HG03103 (cell line): Measurements from ENCODE around the gene LYSMD1.

Experiments used
- ATAC-seq: cut with Tn5 transposase; IDR thresholded peaks from one replicate; pipeline ENCODE4 v1.9.1; 2021; ENCODE audit warnings: low read depth; ENCODE audit not compliant: unreplicated experiment

Gene LYSMD1

DNA sequence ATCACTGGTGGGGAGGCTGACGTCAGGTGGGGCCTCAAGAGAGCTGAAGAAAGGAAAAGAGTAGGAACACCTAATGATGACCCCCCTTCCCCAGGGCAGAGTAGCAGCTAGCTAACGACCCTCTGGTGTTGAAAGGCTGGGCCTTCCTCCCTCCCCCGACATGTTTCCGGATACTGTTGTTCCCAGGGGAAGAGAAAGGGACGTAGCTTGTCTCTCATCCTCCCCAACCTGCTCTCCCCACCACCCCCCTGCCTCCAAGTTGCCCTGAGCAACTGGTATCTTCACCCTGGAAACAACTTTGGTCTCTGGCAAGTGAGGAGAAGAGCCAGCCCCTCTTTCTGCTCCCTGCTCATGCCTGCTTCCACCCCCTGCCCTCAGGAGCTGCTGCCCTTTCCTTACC is 21.7 kb downstream of the LYSMD1 start:
- ATAC-seq = no peak

GRCh38 chr1:151143057-151143435 is 22.7 kb downstream of the LYSMD1 start:
- ATAC-seq = no peak

GRCh38 chr1:151142411-151143056 is 23.2 kb downstream of the LYSMD1 start:
- no peak for ATAC-seq

- ATAC-seq = no peak
Measured at GRCh38 chr1:151137789-151138188, 27.9 kb downstream of the LYSMD1 start.

GRCh38 chr1:151135433-151136385 is 30.0 kb downstream of the LYSMD1 start:
- ATAC-seq = no peak

GRCh38 chr1:151134991-151135390 is 30.7 kb downstream of the LYSMD1 start:
- no peak for ATAC-seq

DNA sequence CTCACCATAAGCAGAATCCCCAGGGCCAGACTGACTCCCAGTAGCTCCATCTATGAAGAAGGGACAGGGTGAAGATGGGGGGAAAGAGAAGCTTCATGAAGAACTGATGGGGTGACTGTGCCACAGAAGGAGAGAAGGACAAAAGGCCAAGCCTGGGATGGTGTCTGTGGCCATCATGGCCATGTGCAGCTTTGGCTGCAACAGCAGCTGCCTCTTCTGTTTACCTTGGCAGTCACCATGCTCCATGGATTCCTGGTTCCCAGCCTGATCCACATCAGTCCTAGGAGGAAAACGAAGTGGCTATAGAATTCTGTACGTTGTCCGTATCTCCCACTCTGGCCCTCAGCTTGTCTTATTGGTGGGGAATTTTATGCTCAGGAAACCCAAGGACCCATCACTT is 31.3 kb downstream of the LYSMD1 start:
- ATAC-seq = no peak

DNA sequence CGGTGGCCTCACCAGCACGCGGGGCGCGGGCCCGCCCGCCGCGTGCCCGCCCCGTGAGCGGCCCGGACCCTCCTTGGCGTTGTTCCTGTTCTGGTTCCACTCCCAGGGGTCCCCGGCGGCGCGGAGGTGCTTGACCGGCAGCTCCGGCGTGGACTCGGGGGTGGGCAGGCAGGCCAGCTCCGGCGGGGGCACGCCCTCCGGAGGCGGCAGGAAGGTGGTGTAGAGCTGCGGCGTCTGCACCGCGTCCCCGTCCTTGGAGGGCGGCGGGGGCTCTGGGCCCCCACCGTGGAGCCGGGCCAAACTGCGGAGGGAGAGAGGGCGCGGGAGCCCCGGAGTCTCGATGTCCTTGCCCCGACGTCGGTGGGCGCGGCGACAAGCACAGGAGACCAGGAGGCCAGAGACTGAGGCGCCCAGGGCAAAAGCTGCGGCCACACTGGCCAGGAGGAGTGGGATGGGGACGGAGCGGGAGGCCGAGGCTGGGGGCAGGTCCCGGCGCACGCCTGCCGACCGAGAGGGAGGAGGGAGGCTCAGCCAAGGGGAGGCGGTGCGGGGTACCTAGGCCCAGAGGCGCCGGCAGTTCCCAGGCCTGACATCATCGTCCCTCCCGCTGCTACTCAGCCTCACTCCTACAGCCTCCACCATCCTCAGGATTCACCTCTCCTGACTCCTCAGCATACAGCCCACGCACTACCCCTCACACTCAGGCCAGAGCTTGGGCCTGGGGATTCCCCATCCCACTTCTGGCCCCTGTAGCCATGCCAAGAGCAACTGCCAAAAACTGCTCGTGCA is 32.5 kb downstream of the LYSMD1 start:
- no peak for ATAC-seq

DNA sequence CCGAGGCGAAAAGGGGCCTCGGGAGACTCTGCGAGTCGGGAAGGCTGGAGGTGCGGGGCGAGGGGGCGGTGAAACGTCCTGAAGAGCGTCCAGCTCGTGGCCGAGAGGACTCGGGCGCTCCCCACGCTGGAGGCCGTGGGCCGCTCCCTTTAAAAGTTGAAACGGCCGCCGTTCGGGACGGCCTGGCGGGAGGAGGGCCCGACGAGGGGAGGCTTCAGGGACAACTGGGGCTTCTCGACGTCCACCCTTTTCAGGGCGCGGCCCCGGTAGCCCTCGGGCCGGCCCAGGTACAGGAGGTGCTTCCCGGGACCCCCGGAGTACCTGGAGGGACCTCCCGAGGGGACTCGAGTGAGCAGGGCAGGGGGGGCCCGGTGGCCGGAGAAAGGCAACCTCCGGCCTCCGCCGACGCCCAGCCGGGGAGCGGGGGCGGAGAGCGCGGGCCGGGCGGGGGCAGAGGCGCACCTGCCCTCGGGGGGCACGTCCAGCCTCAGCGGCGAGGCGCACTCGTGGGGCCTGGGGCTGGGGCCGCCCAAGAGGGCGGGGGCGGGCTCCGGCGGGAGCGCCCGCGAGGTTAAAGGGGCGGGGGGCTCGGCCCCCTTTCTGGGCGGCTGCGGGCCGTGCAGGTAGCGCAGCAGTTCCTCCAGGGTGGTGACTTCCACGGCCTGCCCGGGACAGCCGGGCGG is 33.2 kb downstream of the LYSMD1 start:
- ATAC-seq = no peak

DNA sequence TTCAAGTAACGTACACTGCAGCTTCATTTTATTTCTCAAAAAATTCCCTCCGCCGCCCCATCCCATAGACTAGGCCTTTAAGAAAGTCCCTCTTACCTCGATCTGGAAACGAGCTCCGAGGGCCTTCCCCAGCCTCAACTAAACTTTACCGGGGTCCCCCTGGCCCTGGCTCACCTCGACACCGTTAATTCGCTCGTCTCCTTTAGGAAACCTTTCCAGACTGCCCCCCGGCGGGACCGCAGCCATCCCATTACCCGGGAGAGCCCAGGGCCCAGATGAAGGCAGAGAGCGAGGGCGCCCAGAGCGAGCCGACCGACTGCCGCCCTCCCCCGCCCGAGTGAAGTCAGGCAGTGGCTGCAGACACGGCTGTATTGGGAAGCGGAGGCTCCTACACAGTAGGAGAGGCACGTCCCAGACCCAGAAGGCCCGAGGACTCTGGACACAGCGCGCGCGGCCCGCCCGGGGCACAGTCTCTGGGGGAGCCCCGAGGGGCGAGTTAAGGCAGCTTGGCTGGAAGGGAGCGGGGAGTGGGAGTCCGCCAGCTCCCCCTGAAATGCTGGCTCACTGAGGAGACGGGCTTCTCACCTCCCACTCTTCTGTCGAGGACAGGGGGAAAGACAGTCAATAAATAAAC is 33.9 kb downstream of the LYSMD1 start:
- no peak for ATAC-seq

DNA sequence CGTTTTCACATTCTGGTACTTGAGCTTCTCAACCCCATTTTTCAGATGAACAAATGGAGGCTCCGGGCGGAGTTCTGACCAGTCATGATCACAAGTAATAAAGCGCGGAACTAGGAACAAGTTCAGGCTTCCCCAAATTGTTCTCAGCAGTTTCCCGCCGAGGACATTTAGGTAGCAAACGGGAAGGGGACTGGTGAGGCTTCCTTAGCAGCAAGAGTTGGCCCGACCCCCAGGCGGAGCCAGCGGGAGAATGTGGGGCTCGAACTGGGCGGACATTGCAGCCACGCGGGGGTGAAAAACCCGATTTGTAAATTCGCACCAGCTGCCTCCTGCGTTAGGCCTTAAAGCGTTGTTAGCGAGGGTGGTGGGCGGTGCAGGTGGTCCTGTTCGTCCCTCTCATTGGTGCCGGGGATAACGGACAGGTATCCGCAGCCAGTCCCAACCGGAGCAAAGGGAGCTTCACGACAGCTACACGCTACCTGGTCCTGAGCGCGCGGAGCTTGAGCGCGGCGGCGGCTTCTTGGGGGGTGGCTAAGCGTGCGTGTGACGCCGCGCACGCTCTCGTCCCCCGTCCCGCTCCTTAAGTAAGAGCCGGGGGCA is 34.6 kb downstream of the LYSMD1 start:
- ATAC-seq = peak; percentile 70

DNA sequence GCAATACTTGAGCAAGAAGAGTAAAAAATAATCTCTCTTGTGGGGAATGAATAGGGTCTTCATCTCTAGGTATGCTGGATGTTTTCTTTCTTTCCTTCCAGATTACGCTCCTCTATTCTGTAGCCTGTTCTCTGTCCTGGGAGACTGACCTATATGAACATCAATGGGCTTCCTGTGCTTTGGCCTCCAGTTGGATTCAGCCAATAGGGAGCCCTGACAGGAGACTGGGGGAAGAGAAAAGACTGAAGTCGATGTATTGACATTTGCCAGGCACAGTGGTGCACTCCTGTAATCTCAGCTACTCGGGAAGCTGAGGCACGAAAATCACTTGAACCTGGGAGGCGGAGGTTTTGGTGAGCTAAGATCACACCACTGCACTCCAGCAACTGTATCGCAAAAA is 36.9 kb downstream of the LYSMD1 start:
- no peak for ATAC-seq

DNA sequence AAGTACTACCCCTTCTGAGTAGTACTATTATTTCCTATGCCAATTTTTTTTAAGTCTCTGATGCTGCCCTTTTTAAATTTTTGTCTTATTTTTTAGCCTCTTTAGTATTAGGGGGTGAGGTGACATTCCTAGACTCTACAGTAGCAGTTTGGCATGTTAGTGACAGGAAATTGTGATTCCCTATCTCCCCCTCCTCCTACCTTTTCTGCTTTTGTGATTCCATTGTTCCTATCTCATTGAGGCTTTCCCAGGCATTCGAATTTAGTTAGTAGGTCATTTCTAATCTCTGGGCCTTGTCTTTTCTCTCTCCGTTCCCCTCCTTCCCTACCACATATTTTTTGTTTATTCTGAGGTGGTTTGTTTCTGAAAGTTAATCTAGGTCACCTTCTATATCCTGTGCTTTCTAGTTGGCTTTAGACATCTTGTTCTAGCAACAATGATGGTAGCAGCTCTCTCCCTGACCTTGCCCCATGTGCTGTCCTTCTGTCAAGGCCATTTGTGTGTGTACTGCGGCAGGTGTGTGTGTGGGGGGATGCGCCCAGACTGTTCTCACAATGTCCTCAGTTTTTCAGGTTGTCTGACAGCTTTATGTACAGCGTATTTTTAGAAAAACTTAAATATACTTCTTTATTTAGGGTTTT is 40.8 kb downstream of the LYSMD1 start:
- no peak for ATAC-seq

- no peak for ATAC-seq
Measured at GRCh38 chr1:151113877-151114276, 51.8 kb downstream of the LYSMD1 start.
